Calu3 (cell line): ENCODE measurements around the gene LRRC45. TPM values are rescaled to one million over a fixed set of nuclear protein-coding genes. Genes with fewer than 3 reads are reported as not detected.

ENCODE experiments used
- BruUV-seq: library from RNA; stranded (reverse); fragments of 400-500 nt; replicated peaks from 2 replicates; lab custom pipeline; 2021; lab: Mats Ljungman, UMichigan
- CTCF ChIA-PET: fragments of 300-600 bp; sonication (Branson Sonifier 250); formaldehyde crosslinking; loops from one replicate; lab custom pipeline; 2022; ENCODE audit warnings: antibody characterized with exemption; lab: Charles Lee
- DNase-seq: peaks from one replicate; pipeline ENCODE4 v3.0.0; 2022
- H3K27ac Mint-ChIP-seq: one replicate; pipeline ENCODE4 v1.8.0; 2022; ENCODE audit warnings: mixed read lengths; ENCODE audit not compliant: unreplicated experiment
- H3K27me3 Mint-ChIP-seq: one replicate; pipeline ENCODE4 v1.8.0; 2022; ENCODE audit warnings: mixed read lengths; ENCODE audit not compliant: unreplicated experiment
- H3K36me3 Mint-ChIP-seq: one replicate; pipeline ENCODE4 v1.8.0; 2022; ENCODE audit warnings: mild to moderate bottlenecking, moderate library complexity, mixed read lengths; ENCODE audit not compliant: insufficient read depth, unreplicated experiment
- H3K4me1 Mint-ChIP-seq: one replicate; pipeline ENCODE4 v1.8.0; 2022; ENCODE audit warnings: mild to moderate bottlenecking, low read depth, mixed read lengths; ENCODE audit not compliant: unreplicated experiment
- H3K4me3 Mint-ChIP-seq: one replicate; pipeline ENCODE4 v1.8.0; 2022; ENCODE audit warnings: mild to moderate bottlenecking, low read depth, moderate library complexity, mixed read lengths; ENCODE audit not compliant: unreplicated experiment
- H3K9me3 Mint-ChIP-seq: one replicate; pipeline ENCODE4 v1.8.0; 2022; ENCODE audit warnings: low read depth, mixed read lengths; ENCODE audit not compliant: unreplicated experiment
- CTCF ChIP-seq: fragments of 200-600 bp; IDR thresholded peaks from one replicate; pipeline ENCODE4 v1.8.0; 2022; ENCODE audit warnings: antibody characterized with exemption; ENCODE audit not compliant: unreplicated experiment
- intact Hi-C: fragments of 100-400 bp; cut with micrococcal nuclease; formaldehyde crosslinking; loops from one replicate; pipeline ENCODE4 v1.10.0; 2022; ENCODE audit not compliant: unreplicated experiment
- total RNA-seq: library from RNA; stranded (reverse); gene quantifications from 2 replicates; pipeline ENCODE4 v1.2.3, GENCODE V29; 2022

Gene LRRC45
- total RNA-seq, 1 experiment from 2014 or later = 32.6 TPM

GRCh38 chr17:82076785-82077591 is 53.9 kb downstream of the LRRC45 start:
- TF ChIP-seq CTCF = peak; percentile 15
- CTCF ChIA-PET = no interaction called here
- no peaks in the 10 kb centered on the region for H3K27me3 Mint-ChIP-seq
- no peak overlapping the region for H3K4me3 Mint-ChIP-seq
- DNase-seq = no peak
- no TSS peak for BruUV-seq
- H3K27ac Mint-ChIP-seq = no peak overlapping the region
- H3K9me3 Mint-ChIP-seq = no peaks in the 10 kb centered on the region
- intact Hi-C loops = no loop called here
- H3K4me1 Mint-ChIP-seq = no peaks in the 10 kb centered on the region
- H3K36me3 Mint-ChIP-seq = peaks cover 64% of the 10 kb centered on the region

- Mint-ChIP-seq H3K36me3 (peaks cover 72% of the 10 kb centered on the region), H3K4me3 (no peak overlapping the region), H3K27me3 (no peaks in the 10 kb centered on the region), H3K9me3 (no peaks in the 10 kb centered on the region), H3K4me1 (no peaks in the 10 kb centered on the region), H3K27ac (peak overlapping the region; percentile 2)
- intact Hi-C loops = no loop called here
- TF ChIP-seq CTCF = no peak
- DNase-seq = no peak
- no TSS peak for BruUV-seq
- CTCF ChIA-PET = no interaction called here
These were observed 54.7 kb downstream of the LRRC45 start for GRCh38 chr17:82077617-82078358.

- Mint-ChIP-seq H3K4me3 (no peak overlapping the region), H3K36me3 (peaks cover 76% of the 10 kb centered on the region), H3K9me3 (no peaks in the 10 kb centered on the region), H3K27me3 (no peaks in the 10 kb centered on the region), H3K4me1 (no peaks in the 10 kb centered on the region), H3K27ac (peak overlapping the region; percentile 2)
- no peak for DNase-seq
- BruUV-seq = TSS peak; percentile 45
- CTCF ChIA-PET = no interaction called here
- intact Hi-C loops = no loop called here
- no peak for TF ChIP-seq CTCF
These were observed 55.3 kb downstream of the LRRC45 start for GRCh38 chr17:82078433-82078832.

- TF ChIP-seq CTCF = no peak
- Mint-ChIP-seq H3K9me3 (no peaks in the 10 kb centered on the region), H3K4me3 (no peak overlapping the region), H3K4me1 (no peaks in the 10 kb centered on the region), H3K36me3 (peaks cover 79% of the 10 kb centered on the region), H3K27me3 (no peaks in the 10 kb centered on the region), H3K27ac (peak overlapping the region; percentile 30)
- intact Hi-C loops = no loop called here
- no TSS peak for BruUV-seq
- CTCF ChIA-PET = no interaction called here
- no peak for DNase-seq
These were observed 56.0 kb downstream of the LRRC45 start for GRCh38 chr17:82079001-82079677.
